Peyer's patch (tissue), 4 donors: Measurements from ENCODE around the gene C3AR1.

ENCODE experiments used
- POLR2A ChIP-seq, 2 donors: fragments of 450-650 bp; IDR thresholded peaks; one replicate each; pipeline ENCODE4 v1.5.1; 2017; ENCODE audit warnings: antibody characterized with exemption in 2 of 2, mild to moderate bottlenecking in 2 of 2, moderate library complexity in 2 of 2
- TF ChIP-seq, protein P1 (sequence below), 6 experiments: fragments of 450-650 bp in 4 of 6; fragments of 200-600 bp in 2 of 6; sonication (generic) in 1 of 6; IDR thresholded peaks; one replicate each; pipeline ENCODE4 v1.5.1; 2017 to 2019; ENCODE audit warnings: antibody characterized with exemption in 6 of 6, mild to moderate bottlenecking in 3 of 6, moderate library complexity in 1 of 6

DNA sequence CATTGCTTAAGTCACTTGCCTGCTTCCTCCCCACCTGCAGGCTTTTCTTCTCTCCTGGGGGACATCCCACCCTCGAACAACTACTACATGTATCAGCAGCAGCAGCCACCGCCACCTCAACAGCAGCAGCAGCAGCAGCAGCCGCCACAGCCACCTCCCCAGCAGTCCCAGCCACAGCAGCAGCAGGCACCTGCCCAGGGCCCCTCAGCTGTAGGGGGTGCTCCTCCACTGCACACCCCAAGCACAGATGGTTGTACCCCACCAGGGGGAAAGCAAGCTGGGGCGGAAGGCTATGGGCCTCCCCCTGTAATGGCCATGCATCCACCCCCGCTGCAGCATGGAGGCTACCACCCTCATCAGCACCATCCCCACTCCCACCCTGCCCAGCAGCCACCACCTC, 18.3 kb downstream of the C3AR1 start:
- TF ChIP-seq, protein P1, sequence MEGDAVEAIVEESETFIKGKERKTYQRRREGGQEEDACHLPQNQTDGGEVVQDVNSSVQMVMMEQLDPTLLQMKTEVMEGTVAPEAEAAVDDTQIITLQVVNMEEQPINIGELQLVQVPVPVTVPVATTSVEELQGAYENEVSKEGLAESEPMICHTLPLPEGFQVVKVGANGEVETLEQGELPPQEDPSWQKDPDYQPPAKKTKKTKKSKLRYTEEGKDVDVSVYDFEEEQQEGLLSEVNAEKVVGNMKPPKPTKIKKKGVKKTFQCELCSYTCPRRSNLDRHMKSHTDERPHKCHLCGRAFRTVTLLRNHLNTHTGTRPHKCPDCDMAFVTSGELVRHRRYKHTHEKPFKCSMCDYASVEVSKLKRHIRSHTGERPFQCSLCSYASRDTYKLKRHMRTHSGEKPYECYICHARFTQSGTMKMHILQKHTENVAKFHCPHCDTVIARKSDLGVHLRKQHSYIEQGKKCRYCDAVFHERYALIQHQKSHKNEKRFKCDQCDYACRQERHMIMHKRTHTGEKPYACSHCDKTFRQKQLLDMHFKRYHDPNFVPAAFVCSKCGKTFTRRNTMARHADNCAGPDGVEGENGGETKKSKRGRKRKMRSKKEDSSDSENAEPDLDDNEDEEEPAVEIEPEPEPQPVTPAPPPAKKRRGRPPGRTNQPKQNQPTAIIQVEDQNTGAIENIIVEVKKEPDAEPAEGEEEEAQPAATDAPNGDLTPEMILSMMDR (IDR thresholded peaks at IDR 0.05): no peak
- TF ChIP-seq POLR2A (IDR thresholded peaks at IDR 0.05): no peak
